ENCODE data around the gene GSK3A.

GSK3A gene

DNA sequence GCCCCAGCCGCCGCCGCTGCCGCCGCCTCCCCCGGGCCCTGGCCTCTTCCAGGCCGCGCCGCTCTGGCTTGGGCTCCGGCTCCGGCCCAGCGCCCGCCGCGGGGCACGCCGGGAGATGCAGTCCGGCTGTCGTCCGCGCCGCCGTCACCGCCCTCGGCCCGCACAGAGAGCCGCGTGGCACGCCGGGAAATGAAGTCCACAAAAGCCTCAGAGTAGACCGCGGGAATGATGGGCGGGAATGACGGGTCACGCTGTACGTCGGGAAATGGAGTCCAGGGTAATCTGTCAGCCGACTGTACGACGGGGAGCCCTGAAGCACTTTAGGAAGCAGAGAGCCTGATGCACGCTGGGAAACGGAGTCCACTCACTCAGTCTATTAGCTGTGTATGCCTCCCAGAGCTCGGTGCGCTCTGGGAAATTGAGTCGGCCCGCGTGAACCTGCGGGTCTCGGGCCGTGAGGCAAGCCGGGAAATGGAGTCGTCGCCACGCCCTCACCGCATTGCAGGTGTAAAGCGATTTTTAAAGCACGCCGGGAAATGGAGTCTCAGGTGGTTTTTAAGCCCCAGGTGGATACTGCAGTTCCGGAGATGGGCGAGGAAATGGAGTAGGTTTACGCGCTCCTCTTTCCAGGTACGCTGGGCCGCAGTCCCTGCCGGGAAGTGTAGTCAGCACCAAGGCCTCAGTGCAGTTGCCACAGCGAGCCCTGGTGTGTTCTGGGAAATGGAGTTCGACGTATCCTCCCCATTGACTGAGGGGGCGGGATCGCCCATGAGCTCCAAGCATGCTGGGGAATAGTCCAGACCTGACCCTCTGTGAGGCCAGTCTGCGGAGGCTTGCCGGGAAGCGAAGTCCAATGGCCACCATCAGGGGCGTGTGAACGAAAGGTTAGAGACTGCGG lies at the start of gene GSK3A:
TSS of gene GSK3A (minus strand) at position 91 of the 898 bp plus-strand sequence. CDS start 137 bp downstream, outside the sequence.
- DNase-seq = peak; percentile 99

- DNase-seq = no peak
Measured at GRCh38 chr19:42291435-42291810, 49.0 kb upstream of the GSK3A start.

DNA sequence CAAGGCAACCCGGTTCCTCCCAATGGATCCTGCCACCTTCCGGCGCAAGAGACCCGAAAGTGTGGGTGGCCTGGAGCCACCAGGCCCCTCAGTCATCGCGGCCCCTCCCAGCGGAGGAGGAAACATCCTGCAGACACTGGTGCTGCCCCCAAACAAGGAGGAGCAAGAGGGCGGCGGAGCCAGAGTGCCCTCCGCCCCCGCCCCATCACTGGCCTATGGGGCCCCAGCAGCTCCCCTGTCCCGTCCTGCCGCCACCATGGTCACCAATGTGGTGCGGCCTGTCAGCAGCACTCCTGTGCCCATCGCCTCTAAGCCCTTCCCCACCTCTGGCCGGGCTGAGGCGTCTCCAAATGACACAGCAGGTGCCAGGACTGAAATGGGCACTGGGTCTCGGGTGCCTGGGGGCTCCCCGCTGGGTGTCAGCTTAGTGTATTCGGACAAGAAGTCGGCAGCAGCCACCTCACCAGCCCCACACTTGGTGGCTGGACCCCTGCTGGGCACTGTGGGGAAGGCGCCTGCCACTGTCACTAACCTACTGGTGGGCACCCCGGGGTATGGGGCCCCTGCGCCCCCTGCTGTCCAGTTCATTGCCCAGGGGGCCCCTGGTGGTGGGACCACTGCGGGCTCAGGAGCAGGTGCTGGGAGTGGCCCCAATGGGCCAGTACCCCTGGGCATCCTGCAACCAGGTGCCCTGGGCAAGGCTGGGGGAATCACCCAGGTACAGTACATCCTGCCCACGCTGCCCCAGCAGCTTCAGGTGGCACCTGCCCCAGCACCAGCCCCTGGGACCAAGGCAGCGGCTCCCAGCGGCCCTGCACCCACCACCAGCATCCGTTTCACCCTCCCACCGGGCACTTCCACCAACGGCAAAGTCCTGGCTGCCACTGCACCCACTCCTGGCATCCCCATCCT lies 48.4 kb upstream of the GSK3A start:
- no peak for DNase-seq

GRCh38 chr19:42290136-42290522 lies 47.7 kb upstream of the GSK3A start:
- no peak for DNase-seq

- DNase-seq = no peak
Measured at GRCh38 chr19:42289556-42290041, 47.2 kb upstream of the GSK3A start.

- DNase-seq = no peak
Measured at GRCh38 chr19:42288881-42289555, 46.6 kb upstream of the GSK3A start.

DNA sequence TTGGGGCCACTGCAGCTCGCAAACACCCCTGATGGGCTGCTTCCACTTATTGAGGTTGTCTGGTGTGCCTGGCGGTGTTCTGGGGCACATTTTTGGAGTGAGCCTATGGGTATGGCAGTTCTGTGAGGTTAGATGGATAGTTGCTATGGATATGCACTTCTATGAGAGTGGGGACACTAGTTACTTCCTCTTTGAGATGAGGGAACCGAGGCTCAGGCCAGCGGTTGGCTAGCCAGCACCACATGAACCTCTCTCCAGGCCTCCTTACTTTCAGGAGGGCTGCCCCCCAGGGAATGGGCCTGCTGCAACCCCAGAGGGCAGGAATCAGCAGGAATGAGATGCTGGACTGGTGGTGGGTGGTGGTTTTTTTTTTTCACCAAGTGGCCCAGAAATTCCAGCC lies 46.0 kb upstream of the GSK3A start:
- DNase-seq = no peak

GRCh38 chr19:42287827-42288107 lies 45.4 kb upstream of the GSK3A start:
- no peak for DNase-seq

GRCh38 chr19:42287017-42287826 lies 44.8 kb upstream of the GSK3A start:
- no peak for DNase-seq

GRCh38 chr19:42286349-42287016 lies 44.1 kb upstream of the GSK3A start:
- no peak for DNase-seq

- no peak for DNase-seq
Measured at GRCh38 chr19:42285988-42286348, 43.6 kb upstream of the GSK3A start.

DNA sequence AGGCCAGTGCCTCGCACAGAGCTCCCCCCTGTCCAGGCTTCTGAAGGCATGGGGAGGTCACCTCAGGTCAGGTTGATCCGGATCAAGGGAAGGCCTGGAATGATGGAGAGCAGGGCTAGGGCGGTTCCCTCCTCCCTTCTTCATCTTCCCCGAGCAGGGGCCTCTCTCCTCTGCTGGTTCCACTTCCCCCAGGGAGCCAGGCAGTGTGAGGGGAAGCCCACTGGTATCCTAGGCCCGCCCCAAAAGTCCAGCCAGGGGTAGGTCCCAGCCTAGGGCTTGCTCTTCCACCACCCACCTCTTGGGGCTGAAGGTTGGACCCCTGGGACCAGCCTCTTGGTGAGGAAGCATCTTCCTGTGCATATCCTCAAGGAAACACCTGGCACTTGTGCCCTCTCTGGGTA lies 43.1 kb upstream of the GSK3A start:
- no peak for DNase-seq

DNA sequence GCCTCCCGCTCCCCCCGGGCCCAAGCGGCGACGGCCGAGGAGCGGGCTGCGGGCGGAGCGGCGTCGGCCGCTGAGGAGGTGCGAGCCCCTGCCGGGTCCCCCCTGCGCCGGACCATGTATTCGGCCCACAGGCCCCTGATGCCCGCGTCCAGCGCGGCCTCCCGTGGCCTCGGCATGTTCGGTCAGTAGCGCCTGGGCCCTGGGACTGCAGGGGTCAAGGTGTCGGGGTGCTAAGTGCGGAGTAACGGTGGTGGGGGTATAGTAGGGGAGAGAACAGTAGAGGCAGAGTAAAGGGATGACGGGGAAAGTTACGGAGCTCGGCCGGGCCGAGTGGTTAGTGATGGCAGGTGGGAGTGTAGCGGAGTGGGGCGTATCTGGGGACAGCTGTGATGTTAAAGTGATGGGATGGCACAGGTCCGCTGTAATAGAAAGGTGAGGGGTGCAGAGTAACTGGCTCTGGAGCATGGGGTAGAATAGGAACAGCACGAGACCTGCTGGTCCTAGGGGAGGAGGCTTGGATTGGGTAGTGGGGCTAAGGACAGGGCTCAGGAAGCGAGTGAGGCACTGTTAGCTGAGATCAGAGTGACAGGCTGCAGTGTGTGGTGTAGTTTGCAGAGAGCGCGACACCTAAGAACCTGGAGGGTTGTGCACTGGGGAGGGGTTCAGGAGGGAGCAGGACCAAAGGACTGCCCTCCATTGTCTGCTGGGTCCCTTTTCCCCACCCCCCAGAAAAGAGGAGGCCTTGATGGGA lies 42.4 kb upstream of the GSK3A start:
- DNase-seq = no peak

DNA sequence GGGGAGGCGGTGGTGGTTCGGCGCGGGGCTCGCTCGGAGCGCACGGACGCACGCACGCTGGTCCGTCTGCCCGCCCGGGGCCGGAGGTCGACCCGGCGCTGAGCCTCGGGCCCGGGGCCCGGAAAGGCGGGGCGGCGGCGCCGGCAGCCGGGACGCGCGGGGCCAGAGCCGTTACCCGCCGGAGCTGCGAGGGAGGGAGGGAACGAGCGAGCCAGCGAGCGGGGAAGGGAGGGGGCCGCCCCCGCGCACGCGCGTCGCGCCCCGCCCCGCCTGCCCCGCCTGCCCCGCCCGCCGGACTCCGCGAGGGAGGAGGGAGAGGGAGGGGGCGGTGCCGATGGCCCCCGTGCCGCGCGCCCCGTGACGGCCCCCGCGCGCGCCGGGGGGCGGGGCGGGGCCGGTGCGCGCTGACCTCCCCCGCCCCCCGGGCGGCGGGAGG lies 41.7 kb upstream of the GSK3A start:
- peak; percentile 62 for DNase-seq

DNA sequence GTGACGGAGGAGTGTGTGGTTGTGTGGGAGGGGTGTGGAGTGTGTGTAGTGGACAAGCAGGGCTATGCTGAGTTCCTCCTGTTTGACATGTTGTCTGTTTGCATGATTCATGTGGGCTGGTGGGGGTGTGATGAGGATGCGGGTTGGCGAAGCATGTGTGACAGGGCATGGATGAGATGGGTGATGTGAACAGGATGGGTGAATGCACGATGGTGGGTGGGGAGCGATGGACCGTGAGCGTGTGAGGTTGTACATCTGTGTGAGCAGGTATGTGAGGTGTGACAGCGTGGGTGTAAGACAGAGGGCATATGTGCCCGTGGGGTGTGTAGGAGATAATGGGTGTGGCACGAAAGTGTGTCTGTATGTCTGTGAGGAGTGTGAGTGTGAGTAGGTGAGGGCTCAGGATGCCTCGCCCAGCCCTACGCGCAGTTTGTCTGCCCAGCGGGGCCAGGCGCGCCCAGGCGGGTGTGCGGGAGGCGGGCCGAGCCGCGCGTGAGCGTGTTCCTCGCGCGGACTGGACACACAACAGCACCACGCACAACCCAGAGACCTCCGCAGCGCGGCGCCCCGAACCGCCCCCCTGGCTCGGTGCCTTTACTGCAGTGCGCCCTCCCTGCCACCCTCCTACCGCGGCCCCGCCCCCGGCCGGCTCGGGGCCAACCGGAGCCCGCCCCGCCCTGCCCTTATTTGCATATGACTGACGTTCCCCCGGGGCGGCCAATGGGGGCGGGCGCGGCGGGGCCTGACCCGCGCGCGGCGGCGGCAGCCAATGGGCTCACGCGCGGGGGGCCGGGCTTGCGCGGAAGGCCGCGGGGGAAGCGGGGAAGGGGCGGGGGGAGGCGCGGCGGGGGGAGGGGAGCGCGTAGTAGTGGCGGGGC lies 41.0 kb upstream of the GSK3A start:
- peak; percentile 85 for DNase-seq

GRCh38 chr19:42282819-42283187 lies 40.4 kb upstream of the GSK3A start:
- DNase-seq = no peak

GRCh38 chr19:42281827-42282762 lies 39.7 kb upstream of the GSK3A start:
- no peak for DNase-seq

DNA sequence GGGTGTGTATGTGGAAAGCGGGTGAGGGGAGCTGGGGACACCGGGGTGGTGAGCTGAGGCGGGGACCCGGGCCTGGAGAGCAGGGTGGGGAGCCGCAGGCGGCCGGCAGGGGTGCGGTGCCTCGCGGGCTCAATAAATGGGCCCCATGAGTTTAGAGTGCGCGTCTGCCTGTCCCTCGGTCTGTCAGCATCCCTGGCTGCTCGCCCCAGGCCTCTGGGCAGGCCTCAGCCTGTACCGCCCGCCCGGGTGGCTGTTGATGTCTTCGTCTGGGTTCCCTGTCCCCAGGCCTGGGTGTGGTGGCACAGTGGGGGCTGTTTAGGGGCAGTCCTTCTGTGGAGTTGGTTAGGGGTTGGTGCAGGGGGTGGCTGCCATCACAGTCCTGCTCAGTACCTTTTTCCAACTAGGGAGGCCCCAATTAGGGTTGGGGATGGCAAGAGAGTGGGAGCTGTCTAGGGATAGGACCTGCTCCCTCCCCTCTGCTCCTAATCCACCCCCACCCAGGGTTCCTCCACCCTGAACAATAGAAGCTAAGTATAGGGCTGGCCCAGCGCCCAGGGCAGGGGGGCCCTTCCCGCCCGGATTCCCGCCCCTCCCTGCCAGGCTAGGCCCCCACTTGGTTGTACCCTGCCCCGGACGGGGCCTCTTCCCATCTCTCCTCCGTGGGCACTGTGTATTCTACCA lies 38.9 kb upstream of the GSK3A start:
- no peak for DNase-seq

All from NCI-H226 (cell line).